GM20000 (cell line): Measurements from ENCODE around the gene PATL2.
"Not testable (repeated sequence)": the region's sequence is repeated elsewhere in the genome, so short reads cannot be mapped to it uniquely, and the experiment has no call there.

Experiments used
- DNase-seq: peaks from one replicate; pipeline ENCODE4 v3.0.0; 2012; ENCODE audit warnings: low spot score
- TF ChIP-seq, protein P1 (sequence below): IDR thresholded peaks from 2 replicates; pipeline ENCODE4 v1.5.1; 2012; ENCODE audit warnings: mild to moderate bottlenecking, control low read depth; ENCODE audit errors: extremely low read depth, missing control alignments

PATL2 gene

DNA sequence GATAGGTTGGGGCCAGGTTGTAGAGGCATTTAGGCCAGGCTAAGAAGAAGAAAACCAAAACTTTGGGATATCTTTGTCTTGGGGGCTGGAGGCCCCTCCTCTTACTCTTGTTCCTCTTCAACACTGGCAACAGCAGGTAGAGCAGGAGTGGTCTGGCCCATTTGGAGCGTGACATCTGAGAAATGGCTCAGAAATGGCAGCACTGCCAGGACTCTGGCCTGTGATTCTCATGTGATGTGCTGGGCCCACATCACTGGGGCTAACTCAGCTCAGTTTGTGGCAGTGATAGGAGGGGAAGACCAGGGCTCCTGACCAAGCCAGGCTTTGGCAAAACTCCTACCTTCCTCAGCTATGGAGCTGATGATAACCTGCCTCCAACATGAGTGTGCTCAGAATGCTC lies 18.5 kb downstream of the PATL2 start:
- TF ChIP-seq, protein P1, sequence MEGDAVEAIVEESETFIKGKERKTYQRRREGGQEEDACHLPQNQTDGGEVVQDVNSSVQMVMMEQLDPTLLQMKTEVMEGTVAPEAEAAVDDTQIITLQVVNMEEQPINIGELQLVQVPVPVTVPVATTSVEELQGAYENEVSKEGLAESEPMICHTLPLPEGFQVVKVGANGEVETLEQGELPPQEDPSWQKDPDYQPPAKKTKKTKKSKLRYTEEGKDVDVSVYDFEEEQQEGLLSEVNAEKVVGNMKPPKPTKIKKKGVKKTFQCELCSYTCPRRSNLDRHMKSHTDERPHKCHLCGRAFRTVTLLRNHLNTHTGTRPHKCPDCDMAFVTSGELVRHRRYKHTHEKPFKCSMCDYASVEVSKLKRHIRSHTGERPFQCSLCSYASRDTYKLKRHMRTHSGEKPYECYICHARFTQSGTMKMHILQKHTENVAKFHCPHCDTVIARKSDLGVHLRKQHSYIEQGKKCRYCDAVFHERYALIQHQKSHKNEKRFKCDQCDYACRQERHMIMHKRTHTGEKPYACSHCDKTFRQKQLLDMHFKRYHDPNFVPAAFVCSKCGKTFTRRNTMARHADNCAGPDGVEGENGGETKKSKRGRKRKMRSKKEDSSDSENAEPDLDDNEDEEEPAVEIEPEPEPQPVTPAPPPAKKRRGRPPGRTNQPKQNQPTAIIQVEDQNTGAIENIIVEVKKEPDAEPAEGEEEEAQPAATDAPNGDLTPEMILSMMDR = no peak
- DNase-seq = no peak

DNA sequence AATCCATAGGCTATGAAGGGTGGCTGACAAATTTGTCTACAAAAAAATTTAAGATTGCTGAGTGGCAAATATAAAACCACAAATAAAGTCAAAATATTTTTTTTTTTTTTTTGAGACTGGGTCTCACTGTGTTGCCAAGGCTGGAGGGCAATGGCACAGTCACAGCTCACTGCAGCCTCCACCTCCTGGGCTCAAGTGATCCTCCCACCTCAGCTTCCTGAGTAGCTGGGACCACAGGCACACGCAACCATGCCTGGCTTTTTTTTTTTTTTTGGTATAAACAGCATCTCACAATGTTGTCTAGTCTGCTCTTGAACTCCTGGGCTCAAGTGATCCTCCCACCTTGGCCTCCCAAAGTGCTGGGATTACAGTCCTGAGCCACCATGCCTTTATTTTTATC lies 20.9 kb downstream of the PATL2 start:
- DNase-seq = not testable (repeated sequence)

DNA sequence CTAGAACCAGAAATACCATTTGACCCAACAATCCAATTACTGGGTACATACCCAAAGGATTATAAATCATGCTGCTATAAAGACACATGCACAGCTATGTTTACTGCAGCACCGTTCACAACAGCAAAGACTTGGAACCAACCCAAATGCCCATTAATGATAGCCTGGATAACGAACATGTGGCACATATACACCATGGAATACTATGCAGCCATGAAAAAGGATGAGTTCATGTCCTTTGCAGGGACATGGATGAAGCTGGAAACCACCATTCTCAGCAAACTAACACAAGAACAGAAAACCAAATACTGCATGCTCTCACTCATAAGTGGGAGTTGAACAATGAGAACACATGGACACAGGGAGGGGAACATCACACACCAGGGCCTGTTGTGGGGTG lies 21.8 kb downstream of the PATL2 start:
- DNase-seq = not testable (repeated sequence)

DNA sequence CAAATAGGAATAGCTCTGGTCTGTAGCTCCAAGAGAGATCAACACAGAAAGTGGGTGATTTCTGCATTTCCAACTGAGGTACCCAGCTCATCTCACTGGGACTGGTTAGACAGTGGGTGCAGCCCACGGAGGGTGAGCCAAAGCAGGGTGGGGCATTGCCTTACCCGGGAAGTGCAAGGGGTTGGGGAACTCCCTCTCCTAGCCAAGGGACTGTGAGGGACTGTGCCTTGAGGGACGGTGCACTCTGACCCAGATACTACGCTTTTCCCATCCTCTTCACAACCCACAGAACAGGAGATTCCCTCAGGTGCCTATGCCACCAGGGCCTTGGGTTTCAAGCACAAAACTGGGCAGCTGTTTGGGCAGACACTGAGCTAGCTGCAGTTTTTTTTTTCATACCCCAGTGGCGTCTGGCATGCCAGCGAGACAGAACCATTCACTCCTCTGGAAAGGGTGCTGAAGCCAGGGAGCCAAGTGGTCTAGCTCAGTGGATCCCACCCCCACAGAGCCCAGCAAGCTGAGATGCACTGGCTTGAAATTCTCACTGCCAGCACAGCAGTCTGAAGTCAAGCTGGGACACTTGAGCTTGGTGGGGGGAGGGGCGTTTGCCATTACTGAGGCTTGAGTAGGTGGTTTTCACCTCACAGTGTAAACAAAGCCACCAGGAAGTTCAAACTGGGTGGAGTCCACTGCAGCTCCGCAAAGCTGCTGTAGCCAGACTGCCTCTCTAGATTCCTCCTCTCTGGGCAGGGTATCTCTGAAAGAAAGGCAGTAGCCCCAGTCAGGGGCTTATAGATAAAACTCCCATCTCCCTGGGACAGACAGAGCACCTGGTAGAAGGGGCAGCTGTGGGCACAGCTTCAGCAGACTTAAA lies 28.1 kb downstream of the PATL2 start:
- not testable (repeated sequence) for DNase-seq

DNA sequence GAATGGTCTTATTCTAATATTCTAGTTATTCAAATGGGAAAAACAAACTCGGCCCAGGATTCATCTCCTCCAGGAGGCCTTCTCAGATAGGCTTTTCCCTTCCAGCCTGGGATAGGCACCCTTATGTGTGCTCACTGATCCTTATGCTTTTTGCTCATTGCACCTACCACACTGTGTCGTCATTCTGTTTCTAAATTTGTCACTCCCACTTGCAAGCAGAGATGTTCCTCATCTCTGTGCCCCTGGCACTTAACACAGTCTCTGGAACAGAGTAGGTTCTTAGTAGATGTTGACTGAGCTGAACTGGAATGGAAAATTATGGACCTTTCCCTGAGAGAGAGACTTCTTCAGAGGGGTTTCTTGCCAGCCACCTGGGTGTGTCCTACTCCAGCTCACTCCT lies 28.9 kb downstream of the PATL2 start:
- TF ChIP-seq, protein P1 = no peak
- no peak for DNase-seq

DNA sequence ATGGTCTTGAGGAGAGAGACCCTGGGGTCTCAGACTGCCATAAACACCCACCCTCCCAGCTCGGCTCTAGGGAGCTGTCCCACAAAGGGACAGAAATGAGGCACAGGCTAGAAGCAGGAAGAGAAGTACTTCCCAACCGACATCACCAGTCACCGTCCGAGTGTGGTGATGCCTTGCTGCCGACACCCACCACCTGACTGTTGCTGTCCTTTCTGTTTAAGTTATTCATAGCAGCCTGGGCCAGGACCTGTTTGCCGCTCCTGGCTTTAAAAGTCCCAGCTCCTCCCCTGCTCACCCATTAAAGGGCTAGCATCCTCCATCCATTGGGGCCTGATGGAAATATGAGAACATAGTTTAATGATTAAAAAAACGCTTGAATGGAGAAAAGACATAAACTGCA lies 34.4 kb downstream of the PATL2 start:
- TF ChIP-seq, protein P1 = no peak
- DNase-seq = peak; percentile 9

DNA sequence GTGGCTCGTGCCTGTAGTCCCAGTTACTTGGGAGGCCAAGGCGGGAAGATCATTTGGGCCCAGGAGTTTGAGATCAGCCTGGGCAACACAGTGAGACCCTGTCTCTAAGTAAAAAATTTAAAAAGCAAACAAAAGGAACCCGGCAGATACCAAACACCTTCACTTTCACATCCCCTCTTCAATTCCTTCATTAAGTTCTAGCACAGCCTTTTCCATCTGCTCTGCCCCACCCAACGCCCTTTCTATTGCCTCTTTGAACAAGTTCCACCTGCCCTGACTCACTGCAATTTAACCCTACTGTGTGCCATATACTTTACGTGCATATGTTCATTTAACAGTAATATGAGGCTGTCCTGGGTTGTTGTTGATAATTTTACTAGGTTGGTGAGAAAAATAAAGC lies 35.2 kb downstream of the PATL2 start:
- DNase-seq = no peak
- TF ChIP-seq, protein P1 = no peak

DNA sequence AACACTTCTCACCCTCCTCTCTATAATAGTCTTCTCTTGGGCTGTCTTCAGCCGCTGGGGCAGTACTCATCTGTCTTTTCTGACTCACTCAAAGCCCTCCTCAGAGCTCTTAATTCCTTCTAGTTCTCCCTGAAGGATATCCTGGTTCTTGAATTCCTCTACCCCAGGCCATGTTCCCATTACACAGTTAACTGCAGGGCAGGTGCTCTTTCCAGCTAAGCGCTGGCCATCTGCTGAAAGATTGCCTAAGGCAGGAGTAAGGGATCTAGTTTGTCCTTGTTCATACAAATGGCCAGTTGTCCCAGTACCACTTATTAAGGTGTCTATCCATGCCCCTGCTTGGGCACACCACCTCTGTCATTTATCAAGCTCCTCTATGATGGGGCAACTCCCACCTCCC lies 37.5 kb downstream of the PATL2 start:
- TF ChIP-seq, protein P1 = no peak

DNA sequence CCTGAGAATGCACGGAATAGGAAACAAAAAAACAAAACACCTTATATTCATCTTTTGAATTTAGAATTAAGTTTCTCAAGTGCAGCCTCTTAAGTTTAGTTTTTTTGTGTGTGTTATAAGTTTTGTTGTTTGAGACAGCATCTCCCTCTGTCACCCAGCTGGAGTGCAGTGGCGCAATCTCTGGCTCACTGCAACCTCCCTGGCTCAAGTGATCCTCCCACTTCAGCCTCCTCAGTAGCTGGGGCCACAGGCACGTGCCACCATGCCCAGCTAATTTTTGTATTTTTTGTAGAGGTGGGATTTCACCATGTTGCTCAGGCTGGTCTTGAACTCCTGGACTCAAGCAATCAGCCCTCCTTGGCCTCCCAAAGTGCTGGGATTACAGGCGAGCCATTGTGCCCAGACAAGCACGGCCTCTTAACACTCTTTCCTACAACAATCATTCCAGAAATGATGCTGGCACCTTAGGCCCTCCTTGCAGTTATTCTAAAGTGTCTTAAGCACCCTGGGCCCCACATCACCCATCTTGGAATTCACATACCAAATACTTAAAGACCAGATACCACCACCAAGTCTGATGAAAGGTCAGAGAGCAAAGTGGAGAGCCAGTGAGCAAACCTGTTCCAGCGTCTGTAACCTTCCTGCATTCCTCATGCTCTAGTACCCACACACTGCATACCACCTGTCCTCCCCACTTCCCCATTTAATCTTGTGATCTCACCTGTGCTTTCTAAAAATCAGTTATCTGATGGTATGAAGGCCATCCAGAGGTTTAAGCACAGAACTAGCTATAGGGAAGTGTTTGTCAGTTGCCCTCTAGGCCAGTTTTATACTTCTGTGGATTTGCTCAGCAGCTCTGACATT lies 40.8 kb downstream of the PATL2 start:
- TF ChIP-seq, protein P1 = no peak
- no peak for DNase-seq

More for the DNA sequence above, 37.5 kb downstream of the PATL2 start:
- DNase-seq = no peak
